GM19395 (cell line): ENCODE measurements around the gene LIPF.
"Not testable (repeated sequence)": the region's sequence is repeated elsewhere in the genome, so short reads cannot be mapped to it uniquely, and the experiment has no call there.

Experiments
- ATAC-seq: cut with Tn5 transposase; IDR thresholded peaks from one replicate; pipeline ENCODE4 v1.9.1; 2021; ENCODE audit warnings: mild to moderate bottlenecking, moderate library complexity; ENCODE audit not compliant: unreplicated experiment

Gene LIPF, protein sequence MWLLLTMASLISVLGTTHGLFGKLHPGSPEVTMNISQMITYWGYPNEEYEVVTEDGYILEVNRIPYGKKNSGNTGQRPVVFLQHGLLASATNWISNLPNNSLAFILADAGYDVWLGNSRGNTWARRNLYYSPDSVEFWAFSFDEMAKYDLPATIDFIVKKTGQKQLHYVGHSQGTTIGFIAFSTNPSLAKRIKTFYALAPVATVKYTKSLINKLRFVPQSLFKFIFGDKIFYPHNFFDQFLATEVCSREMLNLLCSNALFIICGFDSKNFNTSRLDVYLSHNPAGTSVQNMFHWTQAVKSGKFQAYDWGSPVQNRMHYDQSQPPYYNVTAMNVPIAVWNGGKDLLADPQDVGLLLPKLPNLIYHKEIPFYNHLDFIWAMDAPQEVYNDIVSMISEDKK

GRCh38 chr10:88664142-88664541 is at the start of gene LIPF:
Gene LIPF (plus strand): TSS chr10:88664442. CDS start chr10:88667298, 2,856 bp downstream.
- ATAC-seq: no peak

GRCh38 chr10:88616250-88616977 is 47.8 kb upstream of the LIPF start:
- no peak for ATAC-seq

- ATAC-seq: no peak
Observed at GRCh38 chr10:88617772-88618300, 46.4 kb upstream of the LIPF start.

DNA sequence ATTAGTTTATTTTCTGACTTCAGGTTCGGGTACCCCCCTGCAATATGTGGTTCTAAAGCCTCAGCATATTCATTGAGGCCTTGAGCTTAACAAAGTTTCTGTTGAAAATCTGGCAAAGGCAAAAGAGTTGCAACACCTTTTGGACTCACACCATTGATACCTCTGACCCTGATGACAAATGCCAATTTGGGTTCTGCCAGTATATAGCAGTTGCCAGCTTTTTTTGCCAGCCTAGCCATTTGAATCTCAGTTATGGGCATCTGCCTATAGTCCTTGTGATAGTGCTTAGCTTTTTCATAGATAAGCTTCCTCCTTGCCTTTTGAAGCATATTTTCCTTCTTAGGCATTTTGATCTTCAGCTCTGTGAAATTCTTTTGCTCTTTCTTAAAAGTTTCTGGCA is 45.7 kb upstream of the LIPF start:
- ATAC-seq: no peak

- no peak for ATAC-seq
Observed at GRCh38 chr10:88620441-88620840, 43.8 kb upstream of the LIPF start.

DNA sequence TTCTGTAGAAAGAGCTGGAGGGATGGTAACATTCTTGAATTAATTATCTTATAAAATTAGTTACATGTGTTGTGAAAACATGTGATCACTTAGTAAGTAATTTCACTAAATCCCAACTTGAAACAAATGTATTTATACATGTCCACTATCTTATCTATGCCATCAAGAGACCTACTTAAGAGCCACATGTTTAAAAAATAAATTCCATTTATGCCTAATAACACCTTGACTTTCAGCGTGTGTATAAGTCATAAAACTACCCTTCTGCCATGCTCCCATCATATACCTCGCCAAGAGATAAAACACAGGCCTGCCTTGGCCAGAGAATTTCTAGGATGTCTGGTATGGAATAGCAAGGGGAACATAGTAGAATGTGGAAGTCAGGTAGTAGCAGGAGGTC is 40.4 kb upstream of the LIPF start:
- no peak for ATAC-seq

GRCh38 chr10:88624840-88625239 is 39.4 kb upstream of the LIPF start:
- no peak for ATAC-seq

- no peak for ATAC-seq
Observed at GRCh38 chr10:88640186-88640585, 24.1 kb upstream of the LIPF start.

GRCh38 chr10:88642209-88642608 is 22.0 kb upstream of the LIPF start:
- no peak for ATAC-seq

DNA sequence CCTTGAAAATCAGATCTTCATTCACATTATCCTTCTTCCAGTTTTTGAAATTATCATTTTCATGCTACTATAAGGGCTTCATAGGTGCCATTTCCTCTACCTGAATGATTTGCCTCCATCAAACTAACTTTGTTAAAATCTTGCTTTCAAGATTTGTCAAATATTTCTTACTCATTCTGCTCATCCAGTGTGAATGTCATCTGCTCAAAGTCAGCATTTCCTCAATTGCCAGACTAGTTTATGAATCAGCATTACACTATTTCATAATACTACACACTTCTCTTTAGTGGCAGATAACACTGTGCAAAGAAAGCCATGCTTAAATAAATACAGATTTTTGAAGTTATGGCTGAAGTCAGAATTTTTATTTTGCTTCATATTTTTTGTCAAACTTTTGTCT is 21.3 kb upstream of the LIPF start:
- ATAC-seq: no peak

DNA sequence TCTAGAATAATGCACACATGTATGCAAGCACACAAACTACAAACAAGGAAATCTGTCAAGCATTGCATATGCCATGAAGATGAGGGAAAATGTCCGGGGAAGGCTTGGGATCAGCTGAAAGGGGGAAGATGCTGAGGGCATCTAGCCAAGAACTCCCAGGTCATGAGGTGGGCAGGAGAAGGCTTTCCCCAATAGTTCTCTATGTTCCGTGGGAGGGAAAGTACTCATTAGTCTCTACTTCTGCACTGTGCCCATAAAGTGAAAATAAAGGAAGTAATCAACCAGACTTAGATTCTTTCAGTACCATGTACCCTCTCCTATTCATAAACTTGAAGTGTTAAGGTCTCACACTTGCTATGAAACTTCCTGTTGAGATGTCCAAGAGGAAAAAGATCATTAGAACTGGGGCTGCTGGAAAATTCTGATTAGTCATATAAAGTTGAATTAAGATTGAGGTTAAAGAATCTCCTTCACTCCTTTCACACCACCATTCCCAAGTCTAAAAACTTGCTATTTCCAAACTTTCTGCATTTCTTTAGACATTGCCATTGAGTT is 17.1 kb upstream of the LIPF start:
- no peak for ATAC-seq

GRCh38 chr10:88651101-88651551 is 13.1 kb upstream of the LIPF start:
- ATAC-seq: no peak

GRCh38 chr10:88652616-88653015 is 11.6 kb upstream of the LIPF start:
- ATAC-seq: no peak

DNA sequence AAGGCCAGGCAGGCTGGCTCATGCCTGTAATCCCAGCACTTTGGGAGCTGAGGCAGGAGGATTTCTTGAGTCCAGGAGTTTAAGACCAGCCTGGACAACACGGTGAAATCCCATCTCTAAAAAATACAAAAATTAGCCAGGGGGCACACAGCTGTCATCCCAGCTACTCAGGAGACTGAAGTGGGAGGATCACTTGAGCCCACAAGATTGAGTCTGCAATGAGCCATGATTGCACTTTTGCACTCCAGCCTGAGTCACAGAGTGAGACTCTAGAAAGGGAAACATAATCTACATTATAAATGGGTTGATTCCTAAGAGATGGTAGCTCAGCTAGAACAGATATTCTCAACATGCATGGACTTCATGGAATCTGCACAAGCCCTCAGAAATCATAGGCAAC is 6.3 kb upstream of the LIPF start:
- no peak for ATAC-seq

GRCh38 chr10:88659725-88660597 is 4.3 kb upstream of the LIPF start:
- no peak for ATAC-seq

DNA sequence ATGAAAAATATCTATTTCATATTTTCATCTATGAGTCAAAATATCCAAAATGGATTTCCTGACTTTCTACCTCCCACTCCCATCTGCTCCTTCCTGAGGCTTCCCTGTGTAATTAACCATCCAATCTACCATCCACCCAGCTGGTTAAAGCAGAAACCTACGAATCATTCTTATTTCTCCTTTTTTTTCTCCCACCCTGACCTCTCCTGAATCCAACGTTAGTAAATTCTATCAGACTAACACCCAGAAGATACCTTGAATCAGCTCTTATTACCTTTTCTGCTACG is 3.7 kb upstream of the LIPF start:
- no peak for ATAC-seq

- ATAC-seq: no peak
Observed at GRCh38 chr10:88661018-88661417, 3.2 kb upstream of the LIPF start.

DNA sequence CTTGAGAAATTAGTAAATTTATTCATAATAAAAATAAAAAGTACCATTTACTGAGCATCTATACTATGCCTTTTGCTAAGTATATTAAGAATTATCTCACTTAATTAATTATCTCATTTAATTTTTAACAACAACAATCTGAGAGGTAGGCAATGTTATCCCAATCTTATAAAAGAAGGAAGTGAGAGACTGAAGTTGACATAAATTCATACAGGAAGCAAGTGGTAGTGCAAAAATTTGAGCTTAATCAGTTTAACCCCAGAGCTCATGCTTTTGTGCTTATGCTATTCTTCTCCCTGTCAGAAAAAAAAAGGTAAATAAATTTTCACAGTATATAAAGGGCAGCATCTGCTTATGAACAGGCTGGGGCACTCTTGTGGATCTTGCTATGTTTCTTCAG is 2.7 kb upstream of the LIPF start:
- no peak for ATAC-seq

DNA sequence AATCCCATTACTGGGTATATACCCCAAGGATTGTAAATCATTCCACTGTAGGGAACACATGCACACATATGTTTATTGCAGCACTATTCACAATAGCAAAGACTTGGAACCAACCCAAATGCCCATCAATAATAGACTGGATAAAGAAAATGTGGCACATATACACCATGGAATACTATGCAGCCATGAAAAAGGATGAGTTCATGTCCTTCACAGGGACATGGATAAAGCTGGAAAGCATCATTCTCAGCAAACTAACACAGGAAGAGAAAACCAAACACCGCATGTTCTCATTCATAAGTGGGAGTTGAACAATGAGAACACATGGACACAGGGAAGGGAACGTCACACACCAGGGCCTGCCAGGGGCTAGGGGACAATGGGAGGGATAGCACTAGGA is 1.1 kb upstream of the LIPF start:
- ATAC-seq: not testable (repeated sequence)

DNA sequence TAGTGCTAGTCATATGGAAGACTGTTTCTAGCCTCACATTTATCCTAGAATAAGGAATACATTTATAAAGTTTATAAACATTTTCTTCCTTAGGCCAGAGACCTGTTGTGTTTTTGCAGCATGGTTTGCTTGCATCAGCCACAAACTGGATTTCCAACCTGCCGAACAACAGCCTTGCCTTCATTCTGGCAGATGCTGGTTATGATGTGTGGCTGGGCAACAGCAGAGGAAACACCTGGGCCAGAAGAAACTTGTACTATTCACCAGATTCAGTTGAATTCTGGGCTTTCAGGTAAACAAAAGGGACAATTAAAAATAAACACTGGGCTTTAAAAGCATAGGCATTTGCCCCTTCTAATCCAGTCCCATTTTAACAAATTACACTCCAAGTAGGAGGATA is 4.2 kb downstream of the LIPF start:
- no peak for ATAC-seq

DNA sequence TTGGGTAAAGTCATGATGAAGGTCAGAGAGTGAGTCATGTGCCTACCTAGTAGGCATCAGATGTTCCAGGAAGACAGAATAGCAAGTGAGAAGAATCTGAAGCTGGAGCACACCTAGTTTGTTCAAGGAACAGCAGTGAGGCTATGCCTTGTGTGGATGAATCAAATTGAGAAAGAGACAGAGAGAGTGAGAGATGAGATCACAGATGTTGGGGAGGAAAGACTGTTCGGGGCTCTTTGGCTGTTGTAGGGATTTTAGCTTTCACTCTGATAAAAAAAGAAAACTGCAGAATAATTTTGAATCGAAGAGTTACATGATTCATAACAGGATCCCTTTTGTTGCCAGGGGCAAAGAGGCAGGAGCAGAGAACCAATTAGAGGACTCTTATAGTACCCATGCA is 6.3 kb downstream of the LIPF start:
- ATAC-seq: peak; percentile 80
